SK-N-SH (cell line): ENCODE measurements around the gene LMF1. TPM values are rescaled to one million over a fixed set of nuclear protein-coding genes. Genes with fewer than 3 reads are reported as not detected.

Experiments
- CTCF ChIA-PET: fragments of 300-600, 350-600 bp; formaldehyde crosslinking; extraction: SDS; loops from one replicate; lab custom pipeline; 2021; lab: Yijun Ruan, JAX
- POLR2A ChIA-PET: fragments of 350-600 bp; sonication (Branson Sonifier 250); formaldehyde crosslinking; extraction: SDS; loops from one replicate; lab custom pipeline; 2020; ENCODE audit warnings: antibody characterized with exemption, inconsistent platforms; lab: Yijun Ruan, JAX
- DNase-seq: peaks from one replicate; pipeline ENCODE4 v3.0.0; 2012
- H2AFZ ChIP-seq: fragments of 200-600 bp; sonication (generic); 2 replicates; pipeline ENCODE4 v1.8.1; 2016; ENCODE audit warnings: antibody characterized with exemption, mild to moderate bottlenecking, low read depth
- H3F3A ChIP-seq: fragments of 200-600 bp; sonication (generic); replicated peaks from 2 replicates; pipeline ENCODE3; 2016; ENCODE audit warnings: antibody characterized with exemption, mild to moderate bottlenecking; ENCODE audit not compliant: insufficient read depth
- H3K27ac ChIP-seq, 2 experiments: fragments of 200-500 bp in 1 of 2; fragments of 200-600 bp in 1 of 2; sonication (Bioruptor generic) in 1 of 2; sonication (generic), shearing (Covaris generic) in 1 of 2; 2 replicates each; pipeline versions ENCODE4 v1.5.1 to v1.6.1; 2014 to 2016; ENCODE audit warnings: low read depth in 2 of 2, inconsistent platforms in 1 of 2, low read length in 1 of 2, mild to moderate bottlenecking in 1 of 2, mixed read lengths in 1 of 2
- H3K27me3 ChIP-seq: fragments of 200-600 bp; sonication (generic), shearing (Covaris generic); 2 replicates; pipeline ENCODE4 v1.6.1; 2016; ENCODE audit warnings: mixed run types; ENCODE audit not compliant: insufficient read depth
- H3K36me3 ChIP-seq, 2 experiments: fragments of 200-500 bp in 1 of 2; fragments of 200-600 bp in 1 of 2; sonication (Bioruptor generic) in 1 of 2; sonication (generic) in 1 of 2; replicated peaks in 1 of 2; 2 replicates each; pipeline versions ENCODE3 to v1.5.1; 2014 to 2016; ENCODE audit warnings: low read length in 1 of 2, mild to moderate bottlenecking in 1 of 2; ENCODE audit not compliant: insufficient read depth in 2 of 2, control insufficient read depth in 1 of 2
- H3K4me1 ChIP-seq, 2 experiments: fragments of 200-500 bp in 1 of 2; fragments of 200-600 bp in 1 of 2; sonication (Bioruptor generic) in 1 of 2; sonication (generic), shearing (Covaris generic) in 1 of 2; 2 replicates each; pipeline versions ENCODE4 v1.5.1 to v1.6.1; 2014 to 2016; ENCODE audit warnings: low read depth in 1 of 2, low read length in 1 of 2, mixed run types in 1 of 2; ENCODE audit not compliant: insufficient read depth in 2 of 2, control insufficient read depth in 1 of 2
- H3K4me2 ChIP-seq: fragments of 200-600 bp; sonication (generic), shearing (Covaris generic); 2 replicates; pipeline ENCODE4 v1.6.1; 2017; ENCODE audit warnings: mixed run types
- H3K4me3 ChIP-seq, 2 experiments: fragments of 200-500 bp in 1 of 2; fragments of 200-600 bp in 1 of 2; sonication (Bioruptor generic) in 1 of 2; sonication (generic), shearing (Covaris generic) in 1 of 2; 2 replicates each; pipeline versions ENCODE4 v1.5.1 to v1.8.1; 2014 to 2016; ENCODE audit warnings: low read depth in 2 of 2, inconsistent platforms in 1 of 2, low read length in 1 of 2, mild to moderate bottlenecking in 1 of 2, mixed read lengths in 1 of 2, moderate library complexity in 1 of 2
- H3K79me2 ChIP-seq: fragments of 200-600 bp; sonication (generic); 2 replicates; pipeline ENCODE4 v1.8.1; 2017; ENCODE audit warnings: mild to moderate bottlenecking; ENCODE audit not compliant: insufficient read depth
- H3K9ac ChIP-seq: fragments of 200-600 bp; sonication (generic); 2 replicates; pipeline ENCODE4 v1.6.1; 2017; ENCODE audit warnings: mixed run types
- H3K9me2 ChIP-seq: fragments of 200-600 bp; sonication (generic); 2 replicates; pipeline ENCODE4 v1.6.1; 2017; ENCODE audit warnings: mixed run types
- H3K9me3 ChIP-seq: fragments of 200-600 bp; sonication (generic); 2 replicates; pipeline ENCODE4 v1.6.1; 2017; ENCODE audit warnings: mixed run types, mild to moderate bottlenecking, moderate library complexity
- H4K20me1 ChIP-seq: fragments of 200-600 bp; sonication (generic); 2 replicates; pipeline ENCODE4 v1.6.1; 2017; ENCODE audit warnings: mild to moderate bottlenecking, mixed run types; ENCODE audit not compliant: insufficient read depth
- CHD2 ChIP-seq: fragments of 150-350 bp; IDR thresholded peaks from 2 replicates; pipeline ENCODE4 v1.6.1; 2018; ENCODE audit warnings: low read length; ENCODE audit not compliant: partially characterized antibody
- EP300 ChIP-seq, 2 experiments: IDR thresholded peaks; 2 replicates each; pipeline versions ENCODE4 v1.4.0 to v1.6.1; 2012; ENCODE audit warnings: borderline replicate concordance in 1 of 2, low read depth in 1 of 2, low read length in 1 of 2
- EZH2phosphoT487 ChIP-seq: fragments of 200-600 bp; sonication (generic); IDR thresholded peaks from 2 replicates; pipeline ENCODE4 v1.6.1; 2017; ENCODE audit warnings: low read depth, mixed run types, mild to moderate bottlenecking, antibody characterized with exemption, moderate library complexity, borderline replicate concordance
- FOSL2 ChIP-seq: IDR thresholded peaks from 2 replicates; pipeline ENCODE4 v1.4.0; 2012; ENCODE audit warnings: low read depth, mild to moderate bottlenecking, moderate library complexity, borderline replicate concordance
- FOXM1 ChIP-seq: IDR thresholded peaks from 2 replicates; pipeline ENCODE4 v1.4.0; 2012; ENCODE audit warnings: low read depth, mild to moderate bottlenecking
- GATA2 ChIP-seq: sonication (generic); formaldehyde crosslinking; IDR thresholded peaks from 2 replicates; pipeline ENCODE4 v1.5.0; 2020; ENCODE audit warnings: mild to moderate bottlenecking, missing genetic modification reagents
- JUND ChIP-seq: IDR thresholded peaks from 2 replicates; pipeline ENCODE4 v1.4.0; 2012
- MEF2A ChIP-seq: IDR thresholded peaks from 2 replicates; pipeline ENCODE4 v1.4.0; 2012; ENCODE audit warnings: low read depth, borderline replicate concordance
- MXI1 ChIP-seq: IDR thresholded peaks from 2 replicates; pipeline ENCODE4 v1.6.1; 2012; ENCODE audit warnings: mild to moderate bottlenecking, low read depth, low read length, improper control_type of control experiment
- NRF1 ChIP-seq: IDR thresholded peaks from 2 replicates; pipeline ENCODE4 v1.6.1; 2012; ENCODE audit warnings: low read depth, mild to moderate bottlenecking, low read length
- RFX5 ChIP-seq: IDR thresholded peaks from 2 replicates; pipeline ENCODE4 v1.6.1; 2012; ENCODE audit warnings: mild to moderate bottlenecking, improper control_type of control experiment, low read length
- SMC3 ChIP-seq: IDR thresholded peaks from 2 replicates; pipeline ENCODE4 v1.6.1; 2012; ENCODE audit warnings: low read depth, low read length, improper control_type of control experiment
- TAF1 ChIP-seq: IDR thresholded peaks from 2 replicates; pipeline ENCODE4 v1.6.1; 2012; ENCODE audit warnings: low read depth, mild to moderate bottlenecking, low read length, moderate library complexity, borderline replicate concordance
- TCF12 ChIP-seq: IDR thresholded peaks from 2 replicates; pipeline ENCODE4 v1.4.0; 2012
- TEAD4 ChIP-seq: IDR thresholded peaks from 2 replicates; pipeline ENCODE4 v1.4.0; 2012; ENCODE audit warnings: mild to moderate bottlenecking, borderline replicate concordance; ENCODE audit not compliant: insufficient read depth
- WGBS: methylation state at CpG from one replicate; pipeline ENCODE4 v1.1.6; 2017; ENCODE audit warnings: low lambda C conversion rate; 5-methylcytosine and 5-hydroxymethylcytosine counted together
- polyA plus RNA-seq, 3 experiments: library from polyadenylated mRNA; depleted of rRNA; stranded (reverse); fragments of >200 nt; gene quantifications; 2 replicates each; pipeline ENCODE4 v1.2.3, GENCODE V29; 2012
- TF ChIP-seq, protein P1 (sequence below): fragments of 150-350 bp; IDR thresholded peaks from 2 replicates; pipeline ENCODE4 v1.6.1; 2016; ENCODE audit warnings: mild to moderate bottlenecking, low read depth, low read length
- TF ChIP-seq, protein P2 (sequence below): IDR thresholded peaks from 2 replicates; pipeline ENCODE4 v1.4.0; 2012; ENCODE audit warnings: low read depth, borderline replicate concordance
- TF ChIP-seq, protein P3 (sequence below): fragments of 150-350 bp; IDR thresholded peaks from 2 replicates; pipeline ENCODE4 v1.6.1; 2017; ENCODE audit warnings: antibody characterized with exemption, low read length, low read depth, borderline replicate concordance
- TF ChIP-seq, protein P4 (sequence below): IDR thresholded peaks from 2 replicates; pipeline ENCODE4 v1.4.0; 2012; ENCODE audit warnings: low read depth

LMF1 gene
- polyA plus RNA-seq, 1 of the 3 experiments (the other 2 are of a cell fraction) = 5.7 TPM

DNA sequence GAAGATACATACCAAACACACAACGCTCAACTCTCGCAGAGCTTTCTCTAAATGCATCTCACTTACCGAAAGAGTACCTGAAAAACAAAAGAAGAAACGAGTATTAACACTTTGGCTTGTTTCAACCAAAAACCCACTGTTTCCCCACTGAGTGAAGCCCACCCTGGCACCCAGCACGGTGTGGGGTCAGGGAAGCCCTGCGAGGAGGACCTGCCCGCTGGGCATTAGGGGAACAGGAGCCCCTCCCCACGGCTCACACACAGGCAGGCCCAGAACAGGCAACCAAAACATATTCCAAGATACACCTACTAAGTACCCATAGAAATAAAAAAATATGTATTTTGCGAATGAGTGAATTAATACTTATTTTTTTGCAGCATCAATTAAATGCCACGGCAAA is 36.6 kb downstream of the LMF1 start:
- CTCF ChIA-PET = no interaction called here
- H3K36me3 ChIP-seq = peaks cover 0 to 3% of the 10 kb centered on the region in 2 experiments
- no peak for DNase-seq
- no peaks in the 10 kb centered on the region for H3K9me2 ChIP-seq
- H3K9ac ChIP-seq = no peak overlapping the region
- H3K27ac ChIP-seq = no peak overlapping the region
- POLR2A ChIA-PET = no interaction called here
- no peaks in the 10 kb centered on the region for H3K9me3 ChIP-seq
- H3K4me2 ChIP-seq = no peak overlapping the region
- TF ChIP-seq JUND = no peak
- TF ChIP-seq FOXM1 = no peak
- TF ChIP-seq TAF1 = no peak
- TF ChIP-seq, all 33 proteins: peak for 0
- Histone ChIP-seq H2AFZ (no peak overlapping the region), H3F3A (no peaks in the 10 kb centered on the region), H3K27me3 (no peaks in the 10 kb centered on the region), H3K4me3 (no peak overlapping the region), H3K4me1 (no peaks in the 10 kb centered on the region), H4K20me1 (no peaks in the 10 kb centered on the region), H3K79me2 (no peaks in the 10 kb centered on the region)
- 80% methylated on average over 10 of the region's 10 CpGs for WGBS

DNA sequence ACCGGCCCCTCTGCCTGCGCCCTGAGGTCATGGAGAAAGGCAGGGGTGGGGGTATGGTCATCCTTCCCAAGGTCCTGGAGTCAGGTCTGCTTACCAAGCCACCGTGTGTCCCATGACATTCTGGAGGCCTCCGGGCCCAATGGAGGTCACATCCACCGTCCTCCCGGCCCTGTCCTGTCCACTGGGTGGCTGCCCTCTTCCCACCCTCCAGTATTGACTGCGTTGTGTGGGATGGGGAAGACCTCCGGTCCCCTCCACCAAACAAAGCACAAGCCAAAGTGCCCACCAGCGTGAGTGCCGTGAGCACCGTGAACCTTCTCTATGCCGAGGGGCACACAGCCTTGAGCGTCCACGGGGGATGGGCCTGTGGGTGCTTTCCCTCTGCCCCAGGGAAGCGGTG is 37.2 kb downstream of the LMF1 start:
- DNase-seq = no peak
- Histone ChIP-seq H3F3A (no peaks in the 10 kb centered on the region), H2AFZ (no peak overlapping the region), H3K9me3 (no peaks in the 10 kb centered on the region), H3K9me2 (no peaks in the 10 kb centered on the region), H3K36me3 (peaks cover 0 to 3% of the 10 kb centered on the region in 2 experiments), H3K9ac (no peak overlapping the region), H3K4me3 (no peak overlapping the region), H3K79me2 (no peaks in the 10 kb centered on the region), H3K4me2 (no peak overlapping the region), H3K27ac (no peak overlapping the region), H4K20me1 (no peaks in the 10 kb centered on the region), H3K27me3 (no peaks in the 10 kb centered on the region)
- 89% methylated on average over 5 of the region's 15 CpGs for WGBS
- CTCF ChIA-PET = no interaction called here
- TF ChIP-seq MEF2A = no peak
- TF ChIP-seq EP300 (IDR thresholded peaks at IDR 0.05; ENCODE audit: borderline replicate concordance in 1 of 2, low read depth in 1 of 2, low read length in 1 of 2) = no peak
- TF ChIP-seq, protein P1, sequence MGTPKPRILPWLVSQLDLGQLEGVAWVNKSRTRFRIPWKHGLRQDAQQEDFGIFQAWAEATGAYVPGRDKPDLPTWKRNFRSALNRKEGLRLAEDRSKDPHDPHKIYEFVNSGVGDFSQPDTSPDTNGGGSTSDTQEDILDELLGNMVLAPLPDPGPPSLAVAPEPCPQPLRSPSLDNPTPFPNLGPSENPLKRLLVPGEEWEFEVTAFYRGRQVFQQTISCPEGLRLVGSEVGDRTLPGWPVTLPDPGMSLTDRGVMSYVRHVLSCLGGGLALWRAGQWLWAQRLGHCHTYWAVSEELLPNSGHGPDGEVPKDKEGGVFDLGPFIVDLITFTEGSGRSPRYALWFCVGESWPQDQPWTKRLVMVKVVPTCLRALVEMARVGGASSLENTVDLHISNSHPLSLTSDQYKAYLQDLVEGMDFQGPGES = no peak
- no peak for TF ChIP-seq JUND
- TF ChIP-seq, protein P2, sequence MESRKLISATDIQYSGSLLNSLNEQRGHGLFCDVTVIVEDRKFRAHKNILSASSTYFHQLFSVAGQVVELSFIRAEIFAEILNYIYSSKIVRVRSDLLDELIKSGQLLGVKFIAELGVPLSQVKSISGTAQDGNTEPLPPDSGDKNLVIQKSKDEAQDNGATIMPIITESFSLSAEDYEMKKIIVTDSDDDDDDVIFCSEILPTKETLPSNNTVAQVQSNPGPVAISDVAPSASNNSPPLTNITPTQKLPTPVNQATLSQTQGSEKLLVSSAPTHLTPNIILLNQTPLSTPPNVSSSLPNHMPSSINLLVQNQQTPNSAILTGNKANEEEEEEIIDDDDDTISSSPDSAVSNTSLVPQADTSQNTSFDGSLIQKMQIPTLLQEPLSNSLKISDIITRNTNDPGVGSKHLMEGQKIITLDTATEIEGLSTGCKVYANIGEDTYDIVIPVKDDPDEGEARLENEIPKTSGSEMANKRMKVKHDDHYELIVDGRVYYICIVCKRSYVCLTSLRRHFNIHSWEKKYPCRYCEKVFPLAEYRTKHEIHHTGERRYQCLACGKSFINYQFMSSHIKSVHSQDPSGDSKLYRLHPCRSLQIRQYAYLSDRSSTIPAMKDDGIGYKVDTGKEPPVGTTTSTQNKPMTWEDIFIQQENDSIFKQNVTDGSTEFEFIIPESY = no peak
- no peak for TF ChIP-seq CHD2
- TF ChIP-seq EZH2phosphoT487 = no peak
- no peak for TF ChIP-seq RFX5
- TF ChIP-seq MXI1 = no peak
- no peak for TF ChIP-seq SMC3
- TF ChIP-seq, protein P3, sequence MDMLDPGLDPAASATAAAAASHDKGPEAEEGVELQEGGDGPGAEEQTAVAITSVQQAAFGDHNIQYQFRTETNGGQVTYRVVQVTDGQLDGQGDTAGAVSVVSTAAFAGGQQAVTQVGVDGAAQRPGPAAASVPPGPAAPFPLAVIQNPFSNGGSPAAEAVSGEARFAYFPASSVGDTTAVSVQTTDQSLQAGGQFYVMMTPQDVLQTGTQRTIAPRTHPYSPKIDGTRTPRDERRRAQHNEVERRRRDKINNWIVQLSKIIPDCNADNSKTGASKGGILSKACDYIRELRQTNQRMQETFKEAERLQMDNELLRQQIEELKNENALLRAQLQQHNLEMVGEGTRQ = no peak
- TF ChIP-seq, protein P4, sequence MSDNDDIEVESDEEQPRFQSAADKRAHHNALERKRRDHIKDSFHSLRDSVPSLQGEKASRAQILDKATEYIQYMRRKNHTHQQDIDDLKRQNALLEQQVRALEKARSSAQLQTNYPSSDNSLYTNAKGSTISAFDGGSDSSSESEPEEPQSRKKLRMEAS = no peak
- no peak for TF ChIP-seq NRF1
- TF ChIP-seq FOSL2 = no peak
- TF ChIP-seq GATA2 (CRISPR knock-in tag) = no peak
- no peak for TF ChIP-seq TCF12
- TF ChIP-seq TAF1 = no peak
- no peak for TF ChIP-seq TEAD4
- TF ChIP-seq, all 33 proteins: peak for 0
- H3K4me1 ChIP-seq = no peaks in the 10 kb centered on the region
- POLR2A ChIA-PET = no interaction called here
